ENCODE data around the gene PFN4.

DNA sequence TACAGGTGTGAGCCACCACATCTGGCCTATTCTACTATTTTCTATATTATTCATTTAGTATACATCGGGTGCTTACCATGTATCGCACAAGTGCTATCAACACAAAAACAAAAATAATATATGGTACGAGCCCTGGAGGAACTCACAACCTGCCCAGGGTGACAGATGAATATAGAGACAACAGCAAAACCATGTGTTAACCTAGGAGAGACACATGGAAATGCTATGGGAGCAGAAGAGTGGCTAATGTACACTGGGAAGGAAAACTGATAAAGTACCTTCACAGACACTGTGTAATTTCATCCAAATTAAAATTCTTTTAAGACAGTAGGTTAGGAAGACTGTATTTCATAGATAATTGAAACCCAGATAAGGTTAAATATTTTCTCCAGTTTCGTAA lies 50.9 kb downstream of the PFN4 start:
- no peak for TF ChIP-seq POLR2A (IDR thresholded peaks at IDR 0.05)
- TF ChIP-seq CTCF (IDR thresholded peaks at IDR 0.05) = no peak

All from adrenal gland (tissue), 5 donors.